GM19372 (cell line): ENCODE measurements around the gene MRPL19.

ENCODE experiments used
- ATAC-seq: cut with Tn5 transposase; IDR thresholded peaks from one replicate; pipeline ENCODE4 v1.9.1; 2021; ENCODE audit warnings: mild to moderate bottlenecking, low read depth, moderate library complexity; ENCODE audit not compliant: unreplicated experiment

MRPL19 gene

GRCh38 chr2:75646583-75647425 is at the start of gene MRPL19:
Gene MRPL19, plus strand, starts transcription at chr2:75646783. Its CDS starts 25 bp downstream, at chr2:75646808.
- peak; percentile 92 for ATAC-seq

GRCh38 chr2:75596784-75597183 is 49.8 kb upstream of the MRPL19 start:
- no peak for ATAC-seq

- no peak for ATAC-seq
Measured at GRCh38 chr2:75597949-75598348, 48.6 kb upstream of the MRPL19 start.

GRCh38 chr2:75598589-75599155 is 47.9 kb upstream of the MRPL19 start:
- no peak for ATAC-seq

- no peak for ATAC-seq
Measured at GRCh38 chr2:75600461-75601011, 46.0 kb upstream of the MRPL19 start.

GRCh38 chr2:75602724-75603342 is 43.8 kb upstream of the MRPL19 start:
- ATAC-seq = no peak

GRCh38 chr2:75603477-75603876 is 43.1 kb upstream of the MRPL19 start:
- no peak for ATAC-seq

- ATAC-seq = no peak
Measured at GRCh38 chr2:75604484-75604883, 42.1 kb upstream of the MRPL19 start.

GRCh38 chr2:75605770-75606529 is 40.6 kb upstream of the MRPL19 start:
- no peak for ATAC-seq

GRCh38 chr2:75606761-75607399 is 39.7 kb upstream of the MRPL19 start:
- no peak for ATAC-seq

- ATAC-seq = no peak
Measured at GRCh38 chr2:75607400-75607798, 39.2 kb upstream of the MRPL19 start.

GRCh38 chr2:75607988-75608683 is 38.4 kb upstream of the MRPL19 start:
- ATAC-seq = no peak

- peak; percentile 84 for ATAC-seq
Measured at GRCh38 chr2:75608684-75609333, 37.8 kb upstream of the MRPL19 start.

- ATAC-seq = no peak
Measured at GRCh38 chr2:75609334-75609689, 37.3 kb upstream of the MRPL19 start.

GRCh38 chr2:75609937-75610508 is 36.6 kb upstream of the MRPL19 start:
- ATAC-seq = no peak

- no peak for ATAC-seq
Measured at GRCh38 chr2:75610671-75611070, 35.9 kb upstream of the MRPL19 start.

GRCh38 chr2:75612108-75612861 is 34.3 kb upstream of the MRPL19 start:
- ATAC-seq = no peak

GRCh38 chr2:75612862-75613243 is 33.7 kb upstream of the MRPL19 start:
- ATAC-seq = no peak
